Measurements from ENCODE around the gene HOXC12. TPM values are rescaled to one million over a fixed set of nuclear protein-coding genes. Genes with fewer than 3 reads are reported as not detected.

The HOXC12 gene
- total RNA-seq, 1 experiment from 2014 or later, result not detected

DNA sequence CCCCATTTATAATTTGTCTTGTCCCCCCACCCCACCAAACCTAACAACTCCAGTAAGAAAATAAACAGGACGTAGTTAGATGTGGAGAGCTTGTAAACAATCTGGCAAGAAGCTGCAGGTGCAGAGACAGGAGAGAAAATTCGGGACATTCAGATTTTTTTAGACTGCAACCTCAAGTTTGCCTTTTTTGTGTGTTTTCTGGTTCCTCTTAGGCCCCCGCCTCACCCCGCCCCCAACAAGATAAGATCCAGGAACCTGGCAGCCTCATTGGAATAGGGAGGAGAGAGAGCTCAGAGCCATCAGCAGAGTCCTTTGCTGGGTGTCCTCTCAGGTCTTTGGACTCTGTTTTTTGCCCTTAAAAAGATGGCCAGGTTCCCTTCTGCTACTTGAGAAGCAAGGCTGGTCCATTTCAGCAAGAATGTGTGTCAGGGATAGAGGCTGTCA, 33.1 kb downstream of the HOXC12 start:
- no peak for DNase-seq
- H3K27me3 ChIP-seq (ENCODE audit: control insufficient read depth, insufficient read depth, low read length), result peaks cover 98% of the 10 kb centered on the region
- H3K4me3 ChIP-seq (ENCODE audit: insufficient read depth, low read depth, low read length), result no peak overlapping the region
- H3K36me3 ChIP-seq (replicated peaks; ENCODE audit: control insufficient read depth, insufficient read depth, low read length), result no peaks in the 10 kb centered on the region

- no peak for DNase-seq
- Histone ChIP-seq H3K27me3 (ENCODE audit: control insufficient read depth, insufficient read depth, low read length) (peaks cover 98% of the 10 kb centered on the region), H3K4me3 (ENCODE audit: insufficient read depth, low read depth, low read length) (no peak overlapping the region), H3K36me3 (replicated peaks; ENCODE audit: control insufficient read depth, insufficient read depth, low read length) (no peaks in the 10 kb centered on the region)
Measured at GRCh38 chr12:53988541-53989226, 34.0 kb downstream of the HOXC12 start.

GRCh38 chr12:53989227-53990113, 34.8 kb downstream of the HOXC12 start:
- H3K27me3 ChIP-seq (ENCODE audit: control insufficient read depth, insufficient read depth, low read length), result peaks cover 98% of the 10 kb centered on the region
- no peak for DNase-seq
- no peaks in the 10 kb centered on the region for H3K36me3 ChIP-seq (replicated peaks; ENCODE audit: control insufficient read depth, insufficient read depth, low read length)
- no peak overlapping the region for H3K4me3 ChIP-seq (ENCODE audit: insufficient read depth, low read depth, low read length)

DNA sequence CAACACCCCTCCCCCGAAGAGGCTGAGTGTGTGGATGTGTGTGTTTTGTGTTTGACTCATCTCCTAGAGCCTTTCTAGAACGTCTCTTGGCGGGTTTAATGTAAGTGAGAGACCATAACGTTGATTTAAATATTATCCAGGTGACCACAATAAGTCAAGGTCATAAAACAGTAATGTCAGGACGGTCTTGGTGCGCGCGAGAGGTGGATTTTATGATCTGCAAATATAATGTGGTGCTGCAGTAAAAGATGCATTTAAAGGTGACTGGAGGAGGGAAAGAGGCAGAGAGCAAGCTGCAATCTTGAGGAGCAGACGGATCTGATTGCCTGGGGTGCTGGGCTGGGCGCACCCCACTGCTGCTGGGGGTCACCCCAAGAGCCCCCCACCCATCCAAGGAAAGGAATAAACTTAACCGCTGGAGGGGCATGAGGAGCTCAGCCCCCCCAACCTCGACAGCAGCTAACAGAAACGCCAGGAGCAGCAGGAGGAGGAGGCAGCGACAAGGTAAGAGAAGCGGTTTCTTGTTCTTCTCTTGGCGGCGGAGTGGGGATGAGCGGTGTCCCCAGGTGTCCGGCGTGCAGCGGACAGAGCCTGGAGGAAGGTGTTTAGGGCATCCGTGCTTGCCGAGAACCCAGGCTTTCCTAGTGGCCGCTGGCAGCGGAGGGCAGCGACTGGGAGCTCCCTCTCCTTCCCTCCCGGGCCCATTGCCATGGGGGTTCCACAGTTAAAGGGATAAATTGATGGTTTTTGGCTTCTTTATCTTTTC, 35.8 kb downstream of the HOXC12 start:
- no peak for DNase-seq
- Histone ChIP-seq H3K27me3 (ENCODE audit: control insufficient read depth, insufficient read depth, low read length) (peaks cover 100% of the 10 kb centered on the region), H3K36me3 (replicated peaks; ENCODE audit: control insufficient read depth, insufficient read depth, low read length) (no peaks in the 10 kb centered on the region), H3K4me3 (ENCODE audit: insufficient read depth, low read depth, low read length) (no peak overlapping the region)

- H3K4me3 ChIP-seq (ENCODE audit: insufficient read depth, low read depth, low read length), result no peak overlapping the region
- peaks cover 100% of the 10 kb centered on the region for H3K27me3 ChIP-seq (ENCODE audit: control insufficient read depth, insufficient read depth, low read length)
- no peaks in the 10 kb centered on the region for H3K36me3 ChIP-seq (replicated peaks; ENCODE audit: control insufficient read depth, insufficient read depth, low read length)
- no peak for DNase-seq
Measured at GRCh38 chr12:53991077-53991460, 36.4 kb downstream of the HOXC12 start.

- Histone ChIP-seq H3K27me3 (ENCODE audit: control insufficient read depth, insufficient read depth, low read length) (peaks cover 100% of the 10 kb centered on the region), H3K36me3 (replicated peaks; ENCODE audit: control insufficient read depth, insufficient read depth, low read length) (no peaks in the 10 kb centered on the region), H3K4me3 (ENCODE audit: insufficient read depth, low read depth, low read length) (no peak overlapping the region)
- no peak for DNase-seq
Measured at GRCh38 chr12:53992377-53992889, 37.7 kb downstream of the HOXC12 start.

DNA sequence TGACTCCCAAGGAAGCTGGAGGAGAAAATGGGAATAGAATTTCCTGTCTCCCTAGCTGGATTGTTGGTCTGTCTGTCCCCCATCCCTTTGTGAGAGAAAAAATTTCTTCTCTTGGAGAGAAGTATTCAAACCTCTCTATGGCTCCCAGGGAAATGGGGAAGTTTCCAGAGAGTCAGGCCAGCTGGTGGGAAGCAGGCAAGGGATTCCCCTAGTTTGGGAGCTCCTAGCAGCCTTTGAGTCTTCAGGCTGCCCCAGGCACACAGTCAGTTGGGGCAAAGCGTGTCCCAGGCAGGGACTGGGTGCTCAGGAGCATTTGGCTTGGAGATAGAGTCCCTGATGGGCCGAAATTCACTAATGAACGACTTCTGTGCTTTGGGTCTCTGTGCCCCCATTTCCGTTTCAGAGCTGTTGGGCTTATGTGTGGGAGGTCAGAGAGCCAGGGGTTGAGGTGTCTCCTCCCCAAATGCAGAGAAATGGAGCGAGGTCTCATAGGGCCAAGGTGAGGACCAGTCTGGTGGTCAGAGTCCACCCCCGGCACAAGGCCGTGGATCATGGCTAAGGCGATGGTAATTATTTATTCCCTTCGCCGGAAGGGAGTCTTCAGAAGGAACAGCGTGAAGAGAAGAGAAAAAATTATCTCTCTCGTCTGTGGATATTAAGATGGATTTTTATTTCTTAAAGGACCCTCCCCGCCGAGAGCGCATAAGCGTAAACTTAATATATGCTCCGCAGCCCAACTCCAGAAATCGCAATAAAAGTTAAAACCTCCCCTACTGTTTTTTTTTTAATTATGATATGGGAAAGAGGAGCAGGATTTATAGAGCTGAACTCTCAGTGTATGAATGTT, 38.7 kb downstream of the HOXC12 start:
- H3K4me3 ChIP-seq (ENCODE audit: insufficient read depth, low read depth, low read length), result no peak overlapping the region
- H3K27me3 ChIP-seq (ENCODE audit: control insufficient read depth, insufficient read depth, low read length), result peaks cover 100% of the 10 kb centered on the region
- DNase-seq, result no peak
- H3K36me3 ChIP-seq (replicated peaks; ENCODE audit: control insufficient read depth, insufficient read depth, low read length), result no peaks in the 10 kb centered on the region

- peak; percentile 57 for DNase-seq
- no peaks in the 10 kb centered on the region for H3K36me3 ChIP-seq (replicated peaks; ENCODE audit: control insufficient read depth, insufficient read depth, low read length)
- H3K27me3 ChIP-seq (ENCODE audit: control insufficient read depth, insufficient read depth, low read length), result peaks cover 100% of the 10 kb centered on the region
- H3K4me3 ChIP-seq (ENCODE audit: insufficient read depth, low read depth, low read length), result no peak overlapping the region
Measured at GRCh38 chr12:53994009-53994263, 39.2 kb downstream of the HOXC12 start.

- Histone ChIP-seq H3K27me3 (ENCODE audit: control insufficient read depth, insufficient read depth, low read length) (peaks cover 100% of the 10 kb centered on the region), H3K4me3 (ENCODE audit: insufficient read depth, low read depth, low read length) (no peak overlapping the region), H3K36me3 (replicated peaks; ENCODE audit: control insufficient read depth, insufficient read depth, low read length) (no peaks in the 10 kb centered on the region)
- peak; percentile 70 for DNase-seq
Measured at GRCh38 chr12:53994264-53995001, 39.7 kb downstream of the HOXC12 start.

- Histone ChIP-seq H3K27me3 (ENCODE audit: control insufficient read depth, insufficient read depth, low read length) (peaks cover 100% of the 10 kb centered on the region), H3K36me3 (replicated peaks; ENCODE audit: control insufficient read depth, insufficient read depth, low read length) (no peaks in the 10 kb centered on the region), H3K4me3 (ENCODE audit: insufficient read depth, low read depth, low read length) (no peak overlapping the region)
- DNase-seq, result no peak
Measured at GRCh38 chr12:53995002-53995377, 40.3 kb downstream of the HOXC12 start.

- Histone ChIP-seq H3K27me3 (ENCODE audit: control insufficient read depth, insufficient read depth, low read length) (peaks cover 100% of the 10 kb centered on the region), H3K36me3 (replicated peaks; ENCODE audit: control insufficient read depth, insufficient read depth, low read length) (no peaks in the 10 kb centered on the region), H3K4me3 (ENCODE audit: insufficient read depth, low read depth, low read length) (peak overlapping the region; percentile 13; the same call in 1 of the 2 replicates)
- DNase-seq, result peak; percentile 90
Measured at GRCh38 chr12:53995378-53996239, 40.9 kb downstream of the HOXC12 start.

DNA sequence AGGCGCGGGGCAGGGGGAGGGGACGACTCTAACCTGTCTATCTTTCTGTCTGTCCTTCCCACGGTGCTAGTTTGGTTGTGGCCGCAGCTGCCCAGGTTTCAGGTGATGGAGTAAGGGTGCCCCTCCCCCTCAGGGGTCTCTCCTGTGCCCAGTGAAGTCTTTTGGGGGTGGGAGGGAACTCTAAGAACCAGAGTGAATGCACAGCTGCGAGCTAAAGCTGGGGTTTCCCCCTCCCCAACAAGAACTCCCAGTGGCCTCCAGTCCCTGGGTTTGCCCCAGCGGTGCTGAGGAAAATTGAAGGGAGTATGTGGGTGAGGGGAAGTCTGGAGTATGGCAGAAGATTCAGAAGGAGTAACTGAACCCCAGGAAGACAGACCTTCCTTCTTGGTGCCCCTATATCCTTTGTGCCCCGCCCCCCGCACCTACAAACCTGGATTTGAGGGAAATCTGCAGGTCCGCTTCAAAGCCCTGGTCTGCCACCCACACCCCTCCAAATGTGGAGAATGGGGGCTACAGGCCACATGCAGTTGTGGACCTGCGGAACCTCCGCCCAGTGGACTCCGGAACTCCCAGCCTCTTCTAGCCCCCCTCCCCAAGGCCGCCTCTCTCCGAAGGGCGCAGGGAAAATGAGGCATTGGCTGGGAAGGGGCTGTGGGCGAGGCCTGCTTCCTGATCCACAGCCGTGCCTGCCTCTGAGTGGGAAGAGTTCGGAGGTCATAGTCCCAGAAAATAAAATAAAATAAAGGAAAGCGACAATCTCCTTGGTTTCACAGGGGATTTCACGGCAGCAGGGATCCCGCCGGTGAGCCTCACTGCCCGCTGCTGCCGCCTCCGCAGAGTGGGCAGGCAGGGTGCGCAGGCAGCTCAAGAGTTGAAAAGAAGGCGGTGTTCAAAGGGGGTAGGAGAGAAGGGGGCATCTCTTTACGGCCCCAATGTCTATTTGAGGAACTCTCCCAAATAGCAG, 41.8 kb downstream of the HOXC12 start:
- Histone ChIP-seq H3K4me3 (ENCODE audit: insufficient read depth, low read depth, low read length) (peak overlapping the region; percentile 13; the same call in 1 of the 2 replicates), H3K36me3 (replicated peaks; ENCODE audit: control insufficient read depth, insufficient read depth, low read length) (no peaks in the 10 kb centered on the region), H3K27me3 (ENCODE audit: control insufficient read depth, insufficient read depth, low read length) (peaks cover 100% of the 10 kb centered on the region)
- no peak for DNase-seq

Measured in H7 (cell line).